Stimulated activated CD4-positive, alpha-beta T cell treated with anti-CD3 and anti-CD28 coated beads, Interleukin-1b, Interleukin-23, amount 100 ng/mL, for 4 hours (primary cell): ENCODE measurements around the gene DPEP1.
"Not testable (repeated sequence)": the region's sequence is repeated elsewhere in the genome, so short reads cannot be mapped to it uniquely, and the experiment has no call there.

Experiments used
- DNase-seq, 2 donors: peaks; one replicate each; pipeline ENCODE4 v3.0.0-alpha.2; 2020; ENCODE audit warnings: low read depth in 2 of 2

DPEP1 gene

GRCh38 chr16:89618109-89618998 is 4.9 kb downstream of the DPEP1 start:
- DNase-seq: no peak

- DNase-seq: no peak
Observed at GRCh38 chr16:89619840-89620239, 6.4 kb downstream of the DPEP1 start.

- DNase-seq: no peak
Observed at GRCh38 chr16:89620406-89620841, 7.0 kb downstream of the DPEP1 start.

- no peak for DNase-seq
Observed at GRCh38 chr16:89621136-89621697, 7.8 kb downstream of the DPEP1 start.

GRCh38 chr16:89621698-89622409 is 8.4 kb downstream of the DPEP1 start:
- DNase-seq: no peak

DNA sequence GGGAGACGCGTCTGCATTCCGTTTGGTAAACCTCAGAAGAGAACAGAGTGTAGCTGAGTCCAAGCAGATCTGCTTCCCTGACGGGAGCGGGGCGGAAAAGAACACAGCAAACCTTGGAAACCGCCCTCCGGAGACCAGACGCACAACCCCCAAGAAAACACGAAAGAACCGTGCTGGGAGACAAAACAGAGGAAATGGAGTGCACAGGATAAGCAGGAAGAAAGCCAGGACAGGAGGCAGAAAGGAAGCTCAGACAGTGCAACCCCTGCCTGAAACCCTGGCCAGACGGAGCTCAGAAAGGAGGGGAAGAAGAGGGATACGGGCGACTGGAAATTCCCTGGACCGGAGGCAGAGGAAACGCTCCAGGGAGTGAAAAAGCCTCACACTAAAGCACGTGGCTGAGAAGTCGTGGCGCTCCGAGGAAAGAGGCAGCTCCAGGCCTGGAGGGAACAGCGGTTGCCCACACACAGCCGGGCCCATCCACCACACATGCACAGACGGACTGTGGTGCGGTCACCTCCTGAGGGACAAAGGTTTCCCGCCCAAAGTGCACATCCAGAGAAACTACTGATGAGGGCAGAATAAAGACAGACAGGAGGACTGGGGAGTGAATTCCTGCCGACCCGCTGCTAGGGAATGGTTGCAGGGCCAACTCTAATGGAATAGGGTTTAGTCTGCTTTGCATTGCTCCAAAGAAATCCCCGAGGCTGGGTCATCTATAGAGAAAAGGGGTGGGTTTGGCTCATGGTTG is 10.2 kb downstream of the DPEP1 start:
- no peak for DNase-seq

DNA sequence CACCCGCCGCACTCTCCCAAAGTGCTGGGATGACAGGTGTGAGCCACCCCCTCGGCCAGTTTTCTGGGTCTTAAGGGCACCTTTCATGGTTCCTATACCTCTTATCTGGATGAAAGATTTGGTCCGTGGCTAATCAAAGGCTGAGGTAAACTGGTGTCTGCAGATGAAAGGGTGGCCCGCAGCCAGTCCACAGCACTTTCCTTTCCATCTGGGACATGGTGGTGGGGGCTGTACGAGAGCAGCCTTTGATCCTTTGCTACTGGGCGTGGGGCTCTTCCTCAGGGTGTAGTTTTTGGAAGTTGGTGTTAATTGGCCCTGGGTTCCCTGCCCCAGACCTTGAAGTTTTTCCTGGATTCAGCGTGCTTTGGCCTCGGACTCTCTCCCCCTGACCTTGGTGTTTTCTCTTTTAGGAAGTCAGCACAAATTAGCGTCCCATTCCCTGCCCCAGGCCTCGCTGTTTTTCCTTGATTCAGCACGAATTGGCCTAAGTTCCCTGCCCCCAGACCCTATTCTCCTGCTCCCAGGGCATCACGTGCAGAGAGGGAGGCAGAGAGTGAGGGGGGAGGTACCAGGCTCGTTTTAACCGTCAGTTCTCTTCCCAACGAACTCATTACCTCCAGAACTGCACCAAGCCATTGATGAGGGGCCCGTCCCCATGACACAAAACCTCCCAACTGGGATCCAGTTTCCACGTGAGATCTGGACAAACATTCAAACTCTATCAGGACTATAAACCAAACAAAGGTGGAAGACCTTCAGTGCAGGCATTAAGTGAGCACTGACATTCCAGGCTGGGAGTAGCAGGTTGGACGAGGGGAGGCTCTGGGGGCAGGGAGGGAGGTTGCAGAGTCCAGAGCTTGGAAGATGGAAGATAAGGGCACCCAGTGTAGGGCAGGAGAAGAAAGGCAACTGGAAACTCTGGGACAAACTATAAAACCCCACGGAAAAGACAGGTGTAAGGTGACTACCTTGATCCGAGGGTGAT is 11.6 kb downstream of the DPEP1 start:
- DNase-seq: no peak

- no peak for DNase-seq
Observed at GRCh38 chr16:89629827-89630610, 16.6 kb downstream of the DPEP1 start.

- DNase-seq: no peak
Observed at GRCh38 chr16:89633064-89633631, 19.7 kb downstream of the DPEP1 start.

DNA sequence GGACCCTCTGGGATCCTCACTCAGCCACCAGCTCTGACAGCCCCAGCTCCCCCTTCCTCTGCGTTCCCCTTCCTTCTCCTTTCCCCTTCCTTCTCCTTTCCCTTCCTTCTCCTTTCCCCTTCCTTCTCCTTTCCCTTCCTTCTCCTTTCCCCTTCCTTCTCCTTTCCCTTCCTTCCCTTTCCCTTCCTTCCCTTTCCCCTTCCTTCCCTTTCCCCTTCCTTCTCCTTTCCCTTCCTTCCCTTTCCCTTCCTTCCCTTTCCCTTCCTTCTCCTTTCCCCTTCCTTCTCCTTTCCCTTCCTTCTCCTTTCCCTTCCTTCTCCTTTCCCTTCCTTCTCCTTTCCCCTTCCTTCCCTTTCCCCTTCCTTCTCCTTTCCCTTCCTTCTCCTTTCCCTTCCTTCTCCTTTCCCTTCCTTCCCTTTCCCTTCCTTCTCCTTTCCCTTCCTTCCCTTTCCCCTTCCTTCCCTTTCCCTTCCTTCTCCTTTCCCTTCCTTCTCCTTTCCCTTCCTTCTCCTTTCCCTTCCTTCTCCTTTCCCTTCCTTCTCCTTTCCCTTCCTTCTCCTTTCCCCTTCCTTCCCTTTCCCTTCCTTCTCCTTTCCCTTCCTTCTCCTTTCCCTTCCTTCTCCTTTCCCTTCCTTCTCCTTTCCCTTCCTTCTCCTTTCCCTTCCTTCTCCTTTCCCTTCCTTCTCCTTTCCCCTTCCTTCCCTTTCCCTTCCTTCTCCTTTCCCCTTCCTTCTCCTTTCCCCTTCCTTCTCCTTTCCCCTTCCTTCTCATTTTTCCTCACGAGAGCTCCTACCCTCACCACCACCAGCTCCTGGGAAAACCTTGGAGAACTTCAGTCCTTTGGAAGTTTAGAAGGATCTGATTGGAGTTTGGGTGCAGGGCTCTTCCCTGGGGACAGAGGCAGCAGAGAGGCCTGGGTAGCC is 21.3 kb downstream of the DPEP1 start:
- not testable (repeated sequence) for DNase-seq

GRCh38 chr16:89636663-89637062 is 23.2 kb downstream of the DPEP1 start:
- no peak for DNase-seq

DNA sequence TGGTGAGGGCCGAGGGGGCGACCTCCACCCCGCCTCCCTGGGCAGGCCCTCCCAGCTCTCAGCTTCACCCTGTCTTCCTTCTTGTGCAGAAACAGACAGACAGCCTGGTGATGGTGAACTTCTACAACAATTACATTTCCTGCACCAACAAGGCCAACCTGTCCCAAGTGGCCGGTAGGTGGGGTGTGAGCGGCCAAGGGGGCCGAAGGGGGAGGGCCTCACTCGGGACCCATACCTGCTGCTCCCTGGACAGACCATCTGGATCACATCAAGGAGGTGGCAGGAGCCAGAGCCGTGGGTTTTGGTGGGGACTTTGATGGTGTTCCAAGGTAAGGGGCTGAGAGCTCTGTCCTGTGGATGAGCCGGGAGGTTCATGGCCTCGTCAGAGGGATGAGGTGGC is 23.9 kb downstream of the DPEP1 start:
- no peak for DNase-seq

DNA sequence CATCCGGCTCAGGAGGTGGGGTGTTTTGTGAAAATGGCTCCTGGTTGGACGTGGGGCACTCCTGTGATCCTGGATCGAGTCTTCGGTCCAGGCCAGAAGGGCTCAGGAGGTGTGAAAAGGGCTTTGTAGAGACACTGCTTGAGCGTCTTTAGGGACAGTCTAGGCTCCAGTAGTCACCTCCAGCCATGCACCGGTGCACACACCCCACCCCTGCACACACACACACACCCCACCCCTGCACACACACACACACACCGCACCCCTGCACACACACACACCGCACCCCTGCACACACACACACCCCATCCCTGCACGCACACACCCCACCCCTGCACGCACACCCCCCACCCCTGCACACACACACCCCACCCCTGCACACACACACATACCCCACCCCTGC is 25.0 kb downstream of the DPEP1 start:
- no peak for DNase-seq

GRCh38 chr16:89639385-89639784 is 25.9 kb downstream of the DPEP1 start:
- no peak for DNase-seq

GRCh38 chr16:89641458-89642119 is 28.1 kb downstream of the DPEP1 start:
- DNase-seq: no peak

DNA sequence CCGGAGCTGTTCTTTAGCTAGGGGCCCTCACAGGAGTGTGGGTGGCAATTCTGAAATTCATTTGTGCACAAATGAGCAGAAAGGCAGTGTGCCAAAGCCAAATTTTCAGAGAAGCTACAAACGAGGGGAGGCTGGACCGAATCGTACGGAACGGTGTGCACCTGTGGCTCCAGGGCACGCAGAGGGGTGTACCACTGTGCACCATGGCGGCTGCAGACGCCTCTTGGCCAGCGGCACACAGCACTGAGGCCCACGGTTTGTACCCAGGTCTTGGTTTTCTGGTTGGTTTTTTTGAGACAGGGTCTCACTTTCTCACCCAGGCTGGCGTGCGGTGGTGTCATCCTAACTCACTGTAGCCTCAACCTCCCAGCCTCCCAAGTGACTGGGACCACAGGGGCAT is 29.1 kb downstream of the DPEP1 start:
- no peak for DNase-seq

DNA sequence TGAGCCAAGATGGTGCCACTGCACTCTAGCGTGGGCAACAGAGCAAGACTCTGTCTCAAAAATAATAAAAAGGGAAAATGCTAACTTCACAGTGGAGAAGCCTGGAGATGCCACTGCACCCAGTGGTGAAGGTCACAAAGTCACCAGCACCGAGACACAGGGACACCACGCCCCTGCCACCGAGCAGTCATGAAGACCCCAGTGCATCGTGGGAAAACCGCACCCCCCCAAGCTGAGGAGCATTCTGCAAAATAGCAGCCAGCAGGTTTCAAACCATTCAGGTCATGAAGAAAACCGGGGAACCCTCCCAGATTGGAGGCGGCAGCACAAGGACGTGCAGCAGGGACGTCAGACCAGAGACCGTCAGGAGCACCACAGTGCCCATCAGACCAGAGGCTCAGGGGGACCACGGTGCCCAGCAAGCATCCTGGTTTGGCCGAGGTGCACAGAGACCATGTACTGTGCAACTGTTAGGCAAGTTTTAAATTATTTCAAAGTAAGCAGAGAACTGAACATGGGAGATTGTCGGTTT is 30.4 kb downstream of the DPEP1 start:
- no peak for DNase-seq

DNA sequence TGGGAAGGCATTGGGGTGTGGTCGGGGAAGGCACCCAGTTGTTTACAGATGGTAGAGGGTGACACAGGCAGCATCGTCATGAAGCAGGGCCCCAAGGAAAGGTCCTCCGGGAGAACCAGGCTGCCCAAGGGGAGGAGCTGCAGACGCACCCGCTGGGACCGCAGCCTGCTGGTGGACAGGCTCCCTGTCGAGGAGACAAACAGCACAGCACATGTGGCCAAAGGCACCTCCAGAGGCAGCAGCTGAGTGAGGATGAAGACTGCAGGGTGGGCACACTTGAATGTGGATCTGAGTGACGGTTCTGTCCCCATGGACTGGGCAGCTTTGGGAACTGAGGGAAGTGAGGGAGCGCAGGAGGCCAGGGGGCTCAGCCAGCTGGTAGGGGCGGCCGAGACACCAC is 31.7 kb downstream of the DPEP1 start:
- DNase-seq: no peak
